ENCODE measurements around the gene TLK2. TPM values are rescaled to one million over a fixed set of nuclear protein-coding genes. Genes with fewer than 3 reads are reported as not detected.

TLK2 gene
- polyA plus RNA-seq, 1 donor (not counting 4 experiments of a cell fraction or from before 2014, with no cell fraction given), result 33.4 TPM

- Histone ChIP-seq H3K27ac (ENCODE audit: control insufficient read depth, insufficient read depth, low read length) (no peak overlapping the region), H2AFZ (ENCODE audit: control insufficient read depth, low read length) (no peak overlapping the region), H3K79me2 (ENCODE audit: control insufficient read depth, insufficient read depth, low read length) (no peaks in the 10 kb centered on the region), H4K20me1 (ENCODE audit: control insufficient read depth, extremely low read depth, insufficient read depth, low read length) (no peaks in the 10 kb centered on the region), H3K27me3 (ENCODE audit: control insufficient read depth, extremely low read depth, insufficient read depth, low read length) (no peaks in the 10 kb centered on the region), H3K4me2 (ENCODE audit: control insufficient read depth, extremely low read depth, insufficient read depth, low read depth, low read length) (no peak overlapping the region), H3K9me3 (ENCODE audit: control insufficient read depth, low read depth, low read length) (no peaks in the 10 kb centered on the region), H3K36me3 (ENCODE audit: control insufficient read depth in 2 of 2, extremely low read depth in 1 of 2, insufficient read depth in 2 of 2, low read length in 2 of 2) (peaks cover 0 to 14% of the 10 kb centered on the region in 2 experiments), H3K4me3 (ENCODE audit: control insufficient read depth in 2 of 3, extremely low read depth in 1 of 3, insufficient read depth in 2 of 3, low read depth in 1 of 3, low read length in 3 of 3) (no peak overlapping the region), H3K9ac (ENCODE audit: control insufficient read depth, extremely low read depth, insufficient read depth, low read length) (no peak overlapping the region), H3K9me1 (ENCODE audit: control insufficient read depth, extremely low read depth, insufficient read depth, low read length) (no peaks in the 10 kb centered on the region), H3K4me1 (ENCODE audit: control insufficient read depth, extremely low read depth, insufficient read depth, low read length) (peaks cover 7% of the 10 kb centered on the region)
- no peak for FAIRE-seq
- dilution Hi-C loops (cut with MboI; ENCODE audit: extremely low pct_ligation_motif_present, low sequenced_read_pairs), result no loop called here
- TF ChIP-seq EZH2 (IDR thresholded peaks at IDR 0.05; ENCODE audit: low read length), result no peak
- no peak for TF ChIP-seq CTCF (optimal IDR thresholded peaks at IDR 0.05 in 1 of 3, IDR thresholded peaks at IDR 0.05 in 1 of 3, conservative IDR thresholded peaks at IDR 0.05 in 1 of 3; ENCODE audit: extremely low read depth in 1 of 3, insufficient read depth in 2 of 3, low read length in 3 of 3)
- DNase-seq (ENCODE audit: low read depth, low spot score), result no peak
These were observed 140.2 kb downstream of the TLK2 start for GRCh38 chr17:62618647-62619416.

GRCh38 chr17:62619417-62620155, 141.0 kb downstream of the TLK2 start:
- H3K4me3 ChIP-seq (ENCODE audit: control insufficient read depth in 2 of 3, extremely low read depth in 1 of 3, insufficient read depth in 2 of 3, low read depth in 1 of 3, low read length in 3 of 3), result no peak overlapping the region
- H3K27ac ChIP-seq (ENCODE audit: control insufficient read depth, insufficient read depth, low read length), result no peak overlapping the region
- TF ChIP-seq CTCF (optimal IDR thresholded peaks at IDR 0.05 in 1 of 3, IDR thresholded peaks at IDR 0.05 in 1 of 3, conservative IDR thresholded peaks at IDR 0.05 in 1 of 3; ENCODE audit: extremely low read depth in 1 of 3, insufficient read depth in 2 of 3, low read length in 3 of 3), result no peak
- no peak for TF ChIP-seq EZH2 (IDR thresholded peaks at IDR 0.05; ENCODE audit: low read length)
- H3K9ac ChIP-seq (ENCODE audit: control insufficient read depth, extremely low read depth, insufficient read depth, low read length), result no peak overlapping the region
- no peaks in the 10 kb centered on the region for H4K20me1 ChIP-seq (ENCODE audit: control insufficient read depth, extremely low read depth, insufficient read depth, low read length)
- FAIRE-seq, result no peak
- no peak for DNase-seq (ENCODE audit: low read depth, low spot score)
- no peak overlapping the region for H3K4me2 ChIP-seq (ENCODE audit: control insufficient read depth, extremely low read depth, insufficient read depth, low read depth, low read length)
- H3K9me1 ChIP-seq (ENCODE audit: control insufficient read depth, extremely low read depth, insufficient read depth, low read length), result no peaks in the 10 kb centered on the region
- dilution Hi-C loops (cut with MboI; ENCODE audit: extremely low pct_ligation_motif_present, low sequenced_read_pairs), result no loop called here
- H3K27me3 ChIP-seq (ENCODE audit: control insufficient read depth, extremely low read depth, insufficient read depth, low read length), result no peaks in the 10 kb centered on the region
- no peaks in the 10 kb centered on the region for H3K9me3 ChIP-seq (ENCODE audit: control insufficient read depth, low read depth, low read length)
- H3K36me3 ChIP-seq (ENCODE audit: control insufficient read depth in 2 of 2, extremely low read depth in 1 of 2, insufficient read depth in 2 of 2, low read length in 2 of 2), result peaks cover 0 to 13% of the 10 kb centered on the region in 2 experiments
- no peaks in the 10 kb centered on the region for H3K79me2 ChIP-seq (ENCODE audit: control insufficient read depth, insufficient read depth, low read length)
- H3K4me1 ChIP-seq (ENCODE audit: control insufficient read depth, extremely low read depth, insufficient read depth, low read length), result peaks cover 7% of the 10 kb centered on the region
- H2AFZ ChIP-seq (ENCODE audit: control insufficient read depth, low read length), result no peak overlapping the region

Measured in keratinocyte (primary cell).